Neural cell (in vitro differentiated cells): ENCODE measurements around the gene ZNHIT1. TPM values are rescaled to one million over a fixed set of nuclear protein-coding genes. Genes with fewer than 3 reads are reported as not detected.
A peak's percentile ranks its signal among the peaks of the same experiment; 100 is the strongest.

Experiments used
- H2AFZ ChIP-seq: fragments of 200-600, 300-800 bp; sonication (generic), shearing (Covaris generic); 2 replicates; pipeline ENCODE4 v1.6.0; 2014; ENCODE audit warnings: low read depth, mild to moderate bottlenecking, antibody characterized with exemption, low read length, moderate library complexity
- H3F3A ChIP-seq: fragments of 200-600 bp; shearing (Covaris generic); 2 replicates; pipeline ENCODE4 v1.6.1; 2016; ENCODE audit warnings: mild to moderate bottlenecking, moderate library complexity, mixed read lengths, antibody characterized with exemption, low read length; ENCODE audit not compliant: insufficient read depth, poor library complexity, severe bottlenecking
- H3K27ac ChIP-seq: fragments of 200-600, 300-800 bp; sonication (generic), shearing (Covaris generic); 2 replicates; pipeline ENCODE4 v1.5.1; 2014; ENCODE audit warnings: mild to moderate bottlenecking, low read length, moderate library complexity
- H3K27me3 ChIP-seq: fragments of 300-800, 200-600 bp; sonication (generic), shearing (Covaris generic); 2 replicates; pipeline ENCODE4 v1.6.0; 2014; ENCODE audit warnings: mild to moderate bottlenecking, low read depth, low read length, moderate library complexity; ENCODE audit not compliant: insufficient read depth
- H3K36me3 ChIP-seq: fragments of 300-800, 200-600 bp; sonication (generic), shearing (Covaris generic); 2 replicates; pipeline ENCODE4 v1.5.1; 2014; ENCODE audit warnings: mild to moderate bottlenecking, antibody characterized with exemption, low read length, moderate library complexity; ENCODE audit not compliant: insufficient read depth
- H3K4me2 ChIP-seq: fragments of 300-800, 200-600 bp; sonication (generic), shearing (Covaris generic); 2 replicates; pipeline ENCODE4 v1.6.0; 2014; ENCODE audit warnings: mild to moderate bottlenecking, low read length
- H3K4me3 ChIP-seq: fragments of 300-800, 200-600 bp; sonication (generic), shearing (Covaris generic); 2 replicates; pipeline ENCODE4 v1.5.1; 2014; ENCODE audit warnings: mild to moderate bottlenecking, low read length, moderate library complexity
- H3K79me2 ChIP-seq: fragments of 200-600 bp; shearing (Covaris generic); replicated peaks from 2 replicates; pipeline ENCODE4 v1.6.0; 2014; ENCODE audit warnings: mild to moderate bottlenecking, low read length, moderate library complexity; ENCODE audit not compliant: insufficient read depth
- H3K9ac ChIP-seq: fragments of 300-800, 200-600 bp; sonication (generic), shearing (Covaris generic); 2 replicates; pipeline ENCODE4 v1.6.1; 2016; ENCODE audit warnings: mild to moderate bottlenecking, low read length, mixed read lengths
- H3K9me2 ChIP-seq: fragments of 200-600 bp; shearing (Covaris generic); 2 replicates; pipeline ENCODE4 v1.6.1; 2016; ENCODE audit warnings: mild to moderate bottlenecking, low read length, mixed read lengths; ENCODE audit not compliant: insufficient read depth
- H3K9me3 ChIP-seq: fragments of 200-600, 300-800 bp; sonication (generic), shearing (Covaris generic); 2 replicates; pipeline ENCODE4 v1.6.1; 2016; ENCODE audit warnings: mild to moderate bottlenecking, mixed run types, low read length, moderate library complexity, mixed read lengths
- H4K20me1 ChIP-seq: fragments of 200-600 bp; shearing (Covaris generic); 2 replicates; pipeline ENCODE4 v1.6.1; 2016; ENCODE audit warnings: mild to moderate bottlenecking, mixed run types; ENCODE audit not compliant: insufficient read depth
- CTCF ChIP-seq: fragments of 450-650 bp; IDR thresholded peaks from 2 replicates; pipeline ENCODE4 v1.5.1; 2014; ENCODE audit warnings: antibody characterized with exemption, mild to moderate bottlenecking, moderate library complexity; ENCODE audit not compliant: poor library complexity, severe bottlenecking
- EP300 ChIP-seq: fragments of 450-650 bp; conservative IDR thresholded peaks from 2 replicates; pipeline ENCODE4 v1.6.1; 2014; ENCODE audit warnings: antibody characterized with exemption, mild to moderate bottlenecking, moderate library complexity; ENCODE audit not compliant: poor library complexity, severe bottlenecking
- EZH2 ChIP-seq: fragments of 200-600, 300-800 bp; shearing (Covaris generic), sonication (generic); IDR thresholded peaks from 2 replicates; pipeline ENCODE4 v1.6.1; 2014; ENCODE audit warnings: antibody characterized with exemption, low read length, borderline replicate concordance, mild to moderate bottlenecking; ENCODE audit not compliant: insufficient read depth, poor library complexity, severe bottlenecking
- MXI1 ChIP-seq: fragments of 450-650 bp; conservative IDR thresholded peaks from 2 replicates; pipeline ENCODE4 v1.6.1; 2014; ENCODE audit warnings: antibody characterized with exemption, mild to moderate bottlenecking; ENCODE audit not compliant: poor library complexity, severe bottlenecking
- POLR2AphosphoS5 ChIP-seq: IDR thresholded peaks from 2 replicates; pipeline ENCODE4 v1.6.1; 2012
- RAD21 ChIP-seq: fragments of 450-650 bp; conservative IDR thresholded peaks from 2 replicates; pipeline ENCODE4 v1.6.1; 2014; ENCODE audit warnings: antibody characterized with exemption, mild to moderate bottlenecking, moderate library complexity
- REST ChIP-seq: IDR thresholded peaks from 2 replicates; pipeline ENCODE4 v1.6.1; 2012; ENCODE audit warnings: borderline replicate concordance
- SMC3 ChIP-seq: fragments of 450-650 bp; conservative IDR thresholded peaks from 2 replicates; pipeline ENCODE4 v1.6.1; 2014; ENCODE audit warnings: antibody characterized with exemption, mild to moderate bottlenecking, moderate library complexity; ENCODE audit not compliant: poor library complexity
- TAF1 ChIP-seq: IDR thresholded peaks from 2 replicates; pipeline ENCODE4 v1.6.1; 2012; ENCODE audit warnings: low read depth
- polyA plus RNA-seq: library from polyadenylated mRNA; depleted of rRNA; stranded (reverse); fragments of >200 nt; gene quantifications from 2 replicates; pipeline ENCODE4 v1.2.3, GENCODE V29; 2014

The ZNHIT1 gene
- polyA plus RNA-seq, 1 donor from 2014 or later, result 176 TPM

- Histone ChIP-seq H3K9ac (peak overlapping the region; percentile 81), H3K4me2 (peak overlapping the region; percentile 76), H3K27ac (peak overlapping the region; percentile 76), H3K9me3 (no peaks in the 10 kb centered on the region), H3K79me2 (no peaks in the 10 kb centered on the region), H3K27me3 (peaks cover 43% of the 10 kb centered on the region), H3K9me2 (no peaks in the 10 kb centered on the region), H3K36me3 (no peaks in the 10 kb centered on the region), H4K20me1 (no peaks in the 10 kb centered on the region), H2AFZ (peak overlapping the region; percentile 40), H3K4me3 (peak overlapping the region; percentile 76), H3F3A (no peaks in the 10 kb centered on the region)
- TF ChIP-seq POLR2AphosphoS5, result peak; percentile 72
- TF ChIP-seq MXI1, result peak; percentile 27
- no peak for TF ChIP-seq SMC3
- TF ChIP-seq EZH2, result no peak
- TF ChIP-seq REST, result peak; percentile 33
- peak; percentile 64 for TF ChIP-seq TAF1
- TF ChIP-seq RAD21, result no peak
- TF ChIP-seq EP300, result no peak
- no peak for TF ChIP-seq CTCF
Observed at GRCh38 chr7:101179117-101179516, 38.8 kb upstream of the ZNHIT1 start.

- Histone ChIP-seq H3K36me3 (no peaks in the 10 kb centered on the region), H3K9me3 (no peaks in the 10 kb centered on the region), H2AFZ (no peak overlapping the region), H3K9me2 (no peaks in the 10 kb centered on the region), H3K27ac (peak overlapping the region; percentile 76), H3K4me3 (peak overlapping the region; percentile 76), H4K20me1 (no peaks in the 10 kb centered on the region), H3K9ac (peak overlapping the region; percentile 81), H3K79me2 (no peaks in the 10 kb centered on the region), H3K4me2 (no peak overlapping the region), H3K27me3 (peaks cover 37% of the 10 kb centered on the region), H3F3A (no peaks in the 10 kb centered on the region)
- TF ChIP-seq SMC3 (no peak), EZH2 (no peak), RAD21 (no peak), POLR2AphosphoS5 (no peak), CTCF (no peak), TAF1 (no peak), EP300 (no peak), REST (no peak), MXI1 (no peak)
Observed at GRCh38 chr7:101179713-101180112, 38.3 kb upstream of the ZNHIT1 start.
